Amniotic epithelial cell (primary cell): ENCODE data around the gene FHAD1.

Experiments used
- DNase-seq: peaks from one replicate; pipeline ENCODE4 v3.0.0-alpha.2; 2010; ENCODE audit warnings: low read depth

The FHAD1 gene

DNA sequence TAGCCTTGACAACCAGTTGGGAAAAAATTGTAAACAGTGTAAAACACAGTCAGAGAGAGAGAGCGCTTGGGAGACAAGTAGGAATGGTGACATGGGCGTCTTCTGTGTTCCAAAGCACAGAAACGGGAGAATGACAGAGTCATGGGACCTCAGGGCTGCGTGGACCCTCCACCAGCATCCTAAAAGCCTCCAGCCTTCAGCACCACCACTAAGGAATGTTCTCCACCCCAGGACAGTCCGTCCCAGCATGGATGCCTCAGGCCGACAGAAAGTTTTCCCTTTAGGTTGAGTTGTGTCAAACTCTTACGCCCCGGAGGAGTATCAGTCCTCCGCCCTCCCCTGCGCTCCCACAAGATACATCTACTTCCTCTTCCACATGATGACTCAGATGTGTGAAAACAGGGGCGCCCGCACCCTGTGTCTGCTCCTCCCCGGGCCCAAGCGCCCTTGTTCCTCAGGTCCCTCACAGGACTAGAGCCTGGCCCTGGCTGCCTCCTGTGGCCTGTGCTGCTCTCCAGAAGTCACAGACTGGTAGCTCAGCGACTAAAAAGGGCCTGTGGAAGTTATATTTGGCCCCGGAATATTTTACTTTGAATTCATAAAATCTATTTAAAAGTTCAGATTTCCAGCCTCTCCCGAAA lies 98.8 kb downstream of the FHAD1 start:
- DNase-seq = peak; percentile 47

DNA sequence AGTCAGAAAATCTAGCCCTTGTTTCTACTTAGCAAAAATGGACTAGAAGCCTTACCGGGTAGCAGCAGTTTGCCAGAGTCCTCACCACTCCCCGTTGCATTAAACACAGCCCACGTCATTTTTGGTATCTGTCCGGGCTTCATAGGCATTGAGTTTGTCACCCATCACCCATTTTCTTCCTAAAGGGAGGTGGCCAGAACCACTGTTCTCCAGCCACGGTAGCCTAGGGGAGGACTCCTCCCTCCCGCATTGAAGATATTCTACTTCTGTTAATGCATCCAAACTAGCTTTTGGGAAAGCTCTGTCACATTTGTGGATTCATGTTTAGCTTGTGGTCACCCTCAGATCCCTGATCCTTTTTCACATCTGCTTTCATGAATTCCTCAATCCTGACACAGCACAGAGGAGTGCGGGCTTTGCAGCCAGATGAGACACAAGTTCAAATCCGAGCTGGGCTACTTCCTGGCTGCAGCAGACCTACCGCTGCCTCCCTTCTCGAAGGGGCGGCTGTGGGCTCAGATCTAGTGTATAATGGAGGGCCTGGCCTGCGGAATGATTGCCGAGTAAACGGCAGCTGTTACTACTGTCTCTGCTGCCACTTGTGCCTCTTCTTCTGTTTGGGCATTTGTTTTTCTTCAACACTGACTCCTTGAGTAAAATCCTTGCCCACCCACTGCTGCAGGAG lies 99.5 kb downstream of the FHAD1 start:
- DNase-seq = no peak

DNA sequence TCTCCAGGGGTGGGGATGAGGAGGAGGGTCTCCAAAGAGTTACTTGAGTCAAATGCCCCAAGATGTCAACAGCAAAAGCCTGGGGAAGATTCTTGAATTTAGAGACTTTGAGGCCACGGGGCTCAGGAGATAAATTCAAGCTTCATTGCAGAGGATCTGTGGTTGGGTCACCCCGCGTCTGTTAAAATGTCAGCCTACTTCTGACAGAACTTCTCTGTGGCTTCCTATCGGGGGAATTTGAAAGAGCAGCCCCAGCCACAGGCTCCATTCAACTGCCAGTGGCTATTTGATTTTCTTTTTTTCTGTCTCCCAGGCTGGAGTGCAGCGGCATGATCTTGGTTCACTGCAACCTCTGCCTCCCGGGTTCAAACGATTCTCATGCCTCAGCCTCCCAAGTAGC lies 100.2 kb downstream of the FHAD1 start:
- no peak for DNase-seq

DNA sequence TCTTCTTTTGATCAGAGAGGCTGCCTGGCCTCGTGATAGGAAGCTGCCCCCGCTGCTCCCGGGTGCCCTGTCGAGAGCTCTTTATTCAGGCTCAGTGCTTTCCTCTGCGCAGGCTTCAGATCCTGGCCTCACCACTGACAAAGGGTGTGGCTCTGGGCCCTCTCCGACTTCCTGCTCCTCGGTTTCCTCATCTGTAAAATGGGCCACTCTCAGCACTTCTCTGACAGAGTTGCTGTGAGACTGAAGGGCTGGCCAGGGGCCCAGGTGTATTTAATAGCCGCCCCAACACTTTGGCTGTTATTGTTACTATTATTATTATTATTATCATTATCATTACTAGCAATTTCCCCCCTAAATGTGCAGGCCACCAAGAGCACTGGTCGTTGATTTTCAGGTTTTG lies 101.6 kb downstream of the FHAD1 start:
- no peak for DNase-seq

DNA sequence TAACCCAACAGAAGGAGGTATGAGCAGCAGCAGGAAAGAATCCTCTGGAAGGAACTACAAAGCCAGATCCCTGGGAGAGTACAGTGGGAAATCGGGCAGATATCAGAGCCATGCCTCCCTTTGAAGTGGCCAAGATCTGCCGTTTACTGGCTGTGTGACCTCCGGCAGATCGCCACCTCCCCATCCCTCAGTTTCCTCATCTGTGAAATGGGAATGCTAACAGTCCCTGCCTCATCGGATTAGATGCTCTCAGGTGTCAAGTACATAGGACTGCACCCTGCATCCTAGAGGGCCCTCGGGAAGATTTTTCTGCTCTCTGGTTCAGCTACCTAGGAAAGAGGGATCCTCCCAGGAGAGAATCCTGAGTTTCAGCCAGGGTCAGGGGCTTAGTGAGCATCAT lies 102.1 kb downstream of the FHAD1 start:
- DNase-seq = no peak

DNA sequence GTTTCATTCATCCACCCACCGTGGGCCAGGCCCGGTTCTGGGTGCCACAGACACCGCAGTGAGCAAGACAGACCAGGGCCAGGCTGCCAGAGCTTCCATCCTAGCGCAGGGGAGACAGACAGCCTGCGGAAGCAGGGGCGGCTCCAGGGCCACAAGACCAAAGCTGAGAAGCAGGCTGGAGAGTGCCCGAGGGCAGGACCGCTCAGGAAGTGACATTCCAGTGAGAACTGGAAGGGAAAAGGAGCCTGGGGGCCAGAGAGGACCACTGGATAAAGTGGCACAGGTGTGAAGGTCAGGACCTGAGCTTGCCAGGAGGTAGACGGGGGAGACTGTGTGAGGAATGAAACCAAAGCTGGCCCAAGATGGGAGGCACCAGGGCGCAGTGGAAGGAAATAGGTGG lies 103.1 kb downstream of the FHAD1 start:
- DNase-seq = no peak

DNA sequence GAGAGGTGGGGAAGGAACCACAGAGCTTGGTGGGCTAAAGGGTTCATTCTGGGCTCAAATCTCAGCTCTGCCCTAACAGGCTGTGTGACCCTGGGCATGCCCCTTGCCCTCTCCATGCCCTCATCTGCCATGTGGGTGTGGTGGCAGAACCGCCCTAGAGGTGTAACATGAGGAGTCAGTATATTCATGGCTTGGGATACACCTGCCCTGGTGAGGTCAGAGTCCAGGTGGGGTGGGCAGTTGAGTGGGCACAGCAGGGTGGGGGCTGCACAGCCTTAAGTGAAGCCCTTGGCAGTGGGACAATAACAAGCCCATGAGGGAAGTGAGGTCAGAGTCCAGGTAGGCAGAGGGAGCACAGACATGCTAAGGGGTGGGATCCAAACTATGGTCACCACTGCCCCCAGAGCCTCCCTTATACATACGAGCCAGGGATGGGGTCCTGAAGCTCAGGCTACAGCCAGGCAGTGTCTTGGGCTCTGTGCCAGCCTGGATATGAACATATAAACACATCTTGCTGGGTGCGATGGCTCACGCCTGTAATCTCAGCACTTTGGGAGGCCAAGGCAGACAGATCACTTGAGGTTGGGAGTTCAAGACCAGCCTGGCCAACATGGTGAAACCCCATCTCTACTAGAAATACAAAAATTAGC lies 103.7 kb downstream of the FHAD1 start:
- no peak for DNase-seq

DNA sequence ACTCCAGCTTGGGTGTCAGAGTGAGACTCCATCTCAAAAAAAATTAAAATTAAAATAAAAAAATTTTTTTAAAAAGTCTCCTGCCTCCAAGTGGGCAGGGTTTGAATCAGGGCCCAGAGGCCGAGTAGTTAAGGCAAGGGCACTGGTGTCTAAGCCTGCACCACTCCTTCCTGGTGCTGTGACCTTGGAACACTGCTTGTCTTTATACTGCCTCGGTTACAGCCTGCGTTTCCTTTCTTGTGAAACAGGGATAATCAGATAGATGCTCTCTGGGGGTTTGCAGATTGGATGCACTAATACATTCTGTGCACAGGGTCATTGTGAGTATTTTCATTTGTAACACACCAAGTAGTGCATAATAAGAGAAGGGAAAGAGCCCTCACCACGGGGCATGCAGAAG lies 104.3 kb downstream of the FHAD1 start:
- DNase-seq = no peak

DNA sequence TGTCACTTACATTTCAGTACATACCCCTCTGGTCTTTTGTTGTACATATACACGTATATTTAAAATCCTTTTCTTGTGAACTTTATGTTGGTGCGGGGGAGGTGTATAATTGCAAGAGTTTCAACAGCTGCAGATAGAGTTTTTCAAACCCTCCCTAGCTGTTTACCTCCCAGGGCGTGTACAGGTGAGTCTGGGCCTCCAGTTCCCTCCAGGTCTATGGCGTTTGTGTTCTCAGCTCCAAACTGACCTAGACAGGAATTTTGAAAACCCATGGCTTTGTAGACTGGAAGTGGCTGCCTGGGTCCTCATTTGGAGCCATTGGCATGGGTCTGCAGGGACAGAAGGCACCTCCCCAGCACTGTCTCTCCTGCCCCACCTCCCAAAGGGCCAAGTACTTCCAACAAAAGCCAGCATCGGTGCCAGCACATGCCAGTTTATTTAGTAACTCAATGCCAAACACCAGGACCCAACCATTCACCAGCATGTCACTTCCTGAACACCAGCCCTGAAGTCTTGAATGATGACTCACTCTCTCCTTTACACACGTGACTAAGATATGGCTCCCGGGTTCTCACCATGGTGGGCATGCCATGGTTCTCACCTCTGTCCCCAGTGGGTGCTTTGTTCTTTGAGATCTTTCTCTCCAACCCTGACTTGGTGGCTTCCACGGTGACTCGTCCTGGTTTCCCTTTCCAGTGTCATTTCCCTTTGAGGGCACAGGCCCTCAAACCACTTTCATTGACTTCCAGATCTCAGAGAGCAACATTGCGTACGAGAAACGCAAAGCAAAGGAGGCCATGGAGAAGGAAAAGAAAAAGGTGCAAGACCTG lies 105.3 kb downstream of the FHAD1 start:
- DNase-seq = peak; percentile 58

DNA sequence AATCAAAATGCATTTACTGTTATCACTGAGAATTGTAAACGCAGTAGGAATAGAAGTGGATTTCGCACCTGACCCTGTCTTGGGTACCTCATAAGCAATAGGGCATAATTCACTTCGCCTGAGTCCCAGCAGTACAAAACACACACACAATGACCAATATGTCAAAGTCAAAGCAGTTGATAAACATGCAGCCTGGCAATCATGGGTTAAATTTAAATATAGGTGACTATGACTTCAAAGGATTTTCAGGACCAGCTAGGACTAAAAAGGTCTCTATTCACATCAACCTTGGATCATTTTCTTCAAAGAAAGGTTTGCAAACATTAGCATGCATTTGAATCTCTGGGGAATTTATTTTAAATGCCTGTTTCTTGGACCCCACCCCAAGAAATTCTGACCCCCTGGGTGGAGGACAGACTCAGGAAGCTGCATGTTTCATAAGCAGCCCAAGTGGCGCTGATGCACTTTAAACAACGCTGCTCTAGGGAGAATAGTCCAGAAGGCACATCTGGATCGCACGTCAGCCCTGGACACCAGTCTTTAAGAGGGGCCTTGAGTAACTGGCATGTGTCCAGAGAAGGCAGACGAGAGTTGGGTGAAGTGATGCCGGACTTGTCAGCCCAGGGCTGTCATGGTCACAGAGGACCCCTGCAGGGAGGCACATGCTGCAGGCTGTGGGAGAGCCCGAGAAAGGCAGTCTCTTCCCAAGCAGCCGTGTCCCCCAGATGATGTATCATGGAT lies 107.0 kb downstream of the FHAD1 start:
- no peak for DNase-seq

DNA sequence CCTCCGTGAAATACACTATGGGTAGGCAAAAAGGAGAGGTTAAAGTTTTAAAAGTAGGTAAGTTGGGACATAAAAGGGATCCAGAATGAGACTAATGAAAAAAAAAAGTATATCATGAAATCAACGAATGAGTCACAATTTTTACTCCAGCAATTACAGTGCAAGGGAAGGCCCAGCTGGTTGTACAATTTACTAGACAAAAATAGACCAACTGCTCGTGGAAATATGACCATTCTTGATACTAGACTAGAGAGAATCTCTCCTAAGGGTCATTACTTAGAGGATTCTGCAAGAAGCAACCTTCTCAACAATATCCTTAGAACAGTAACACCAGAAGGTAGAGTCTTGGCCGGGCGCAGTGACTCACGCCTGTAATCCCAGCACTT lies 107.5 kb downstream of the FHAD1 start:
- peak; percentile 51 for DNase-seq

DNA sequence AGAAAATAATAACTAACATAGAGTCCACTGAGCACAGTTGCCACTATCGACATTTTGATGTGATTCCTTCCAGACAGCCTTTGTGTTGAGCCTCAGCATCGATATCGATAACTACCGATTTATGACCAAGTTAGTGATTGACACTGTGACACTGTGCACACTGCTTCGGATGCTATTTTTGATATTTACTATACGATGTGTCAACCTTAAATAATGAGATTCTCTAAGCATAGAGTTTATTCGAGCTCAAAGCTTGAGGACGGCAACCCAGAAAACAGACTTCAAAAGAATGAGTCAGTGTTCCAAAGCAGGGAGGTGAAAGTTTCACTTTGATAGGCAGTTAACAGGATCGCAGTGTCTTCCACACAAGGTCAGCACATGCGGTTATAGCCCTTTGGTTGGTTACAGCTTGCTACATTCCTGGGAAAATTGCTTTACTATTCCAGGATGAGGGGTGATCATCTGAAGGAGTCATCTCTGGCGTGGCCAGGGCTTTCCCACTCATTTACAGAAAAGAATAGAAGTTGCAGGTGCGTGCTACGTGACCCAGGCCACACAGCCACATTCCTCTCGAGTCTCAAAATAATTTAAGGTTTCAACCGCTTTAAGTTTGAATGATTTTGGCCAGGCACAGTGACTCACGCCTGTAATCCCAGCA lies 109.1 kb downstream of the FHAD1 start:
- peak; percentile 96 for DNase-seq

DNA sequence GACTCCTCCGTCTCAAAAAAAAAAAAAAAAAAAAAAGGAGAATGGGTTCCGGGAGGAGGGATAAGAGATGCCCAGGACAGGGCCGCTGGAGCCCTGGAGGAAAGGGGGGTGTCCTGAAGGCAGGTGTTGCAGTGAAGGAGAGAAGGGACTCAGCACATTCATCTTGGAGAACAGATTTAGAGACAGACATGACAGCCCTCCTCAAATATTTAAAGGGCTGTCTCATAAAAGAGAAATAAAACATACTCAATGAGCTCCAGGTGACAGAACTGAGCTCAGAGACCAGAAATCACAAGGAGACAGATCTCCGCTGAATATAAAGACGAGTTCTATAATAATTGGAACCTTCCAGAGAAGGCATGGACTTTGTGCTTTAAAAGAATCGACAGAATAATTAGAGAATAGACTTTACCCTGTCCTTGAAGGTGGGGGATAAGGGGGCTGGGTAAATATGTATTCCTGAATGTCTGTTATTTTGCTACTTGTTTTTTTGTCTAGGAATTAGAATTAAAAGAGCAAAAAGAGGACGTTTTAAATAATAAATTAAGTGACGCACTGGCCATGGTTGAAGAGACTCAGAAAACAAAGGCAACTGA lies 110.7 kb downstream of the FHAD1 start:
- no peak for DNase-seq

DNA sequence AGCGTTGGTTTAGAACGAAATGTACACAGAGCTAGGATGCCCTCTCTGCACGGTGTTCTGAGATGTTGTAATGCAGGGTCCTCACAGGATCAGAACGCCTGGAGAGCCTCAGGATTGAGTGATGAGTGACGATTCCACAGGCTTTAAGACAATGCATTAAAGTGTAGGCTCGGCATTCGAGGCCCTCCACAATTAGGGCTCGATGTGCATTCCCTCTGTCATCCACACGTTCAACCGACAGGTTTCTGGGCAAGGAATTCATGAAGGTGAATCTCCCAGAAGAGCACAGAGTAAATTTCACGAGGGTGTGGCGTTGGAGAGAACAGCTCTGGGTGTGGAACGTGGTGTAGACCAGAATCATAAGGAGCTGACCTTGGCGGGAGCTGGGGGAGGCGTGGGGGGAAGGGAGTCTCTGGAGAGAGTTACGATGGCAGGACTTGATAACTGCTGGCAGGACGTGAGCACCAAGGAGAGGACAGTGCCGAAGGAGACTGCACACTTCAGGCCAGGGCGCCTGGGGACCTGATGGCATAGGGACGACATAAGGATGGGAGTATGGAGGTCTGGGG lies 111.6 kb downstream of the FHAD1 start:
- no peak for DNase-seq

DNA sequence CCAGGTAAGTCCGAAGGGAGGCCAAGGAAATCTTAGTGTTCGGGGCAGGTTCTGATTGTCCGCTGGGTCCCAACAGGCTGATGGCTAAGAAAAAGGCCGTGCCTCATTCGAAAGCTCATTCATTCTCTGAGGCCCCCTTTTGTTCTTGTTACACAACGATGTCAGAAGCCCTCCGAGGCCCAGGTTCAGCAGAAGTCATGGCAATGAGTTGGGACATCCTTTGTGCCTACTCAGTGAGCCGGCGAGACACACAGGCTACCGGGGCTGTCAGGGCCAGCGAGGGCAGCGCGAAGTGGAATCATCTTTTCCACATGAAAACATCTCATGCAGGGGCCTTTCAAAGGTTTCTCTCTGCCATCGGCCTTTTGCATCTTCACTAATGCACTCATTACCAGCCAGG lies 113.7 kb downstream of the FHAD1 start:
- no peak for DNase-seq

DNA sequence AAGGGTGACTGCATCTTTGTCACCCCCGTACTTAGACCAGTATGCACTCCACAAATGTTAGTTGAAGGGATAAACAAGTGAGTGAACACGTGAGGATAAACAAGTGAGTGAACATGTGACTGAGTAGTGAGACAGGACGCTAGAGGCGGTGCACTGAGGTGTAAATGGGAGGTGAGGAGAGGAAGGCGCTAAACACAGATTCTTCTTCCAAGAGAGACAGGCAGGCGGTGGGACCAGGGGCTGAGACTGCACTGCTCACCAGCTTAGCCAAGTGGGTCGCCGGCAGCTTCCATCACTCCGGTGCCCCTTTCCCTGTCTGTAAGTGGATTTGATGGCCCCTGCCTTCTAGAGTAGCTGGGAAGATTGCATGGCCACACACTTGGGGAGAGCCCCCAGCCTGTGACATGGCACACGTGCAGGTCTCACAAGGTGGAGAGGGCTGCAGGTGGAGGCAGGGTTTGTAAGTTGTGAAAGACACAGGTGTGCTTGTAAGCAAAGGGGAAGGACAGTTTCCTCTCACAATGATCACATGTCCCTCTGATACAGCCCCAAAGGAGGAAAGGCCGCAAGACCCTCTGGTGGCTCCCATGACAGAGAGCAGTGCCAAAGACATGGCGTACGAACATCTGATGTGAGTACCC lies 115.2 kb downstream of the FHAD1 start:
- DNase-seq = no peak

DNA sequence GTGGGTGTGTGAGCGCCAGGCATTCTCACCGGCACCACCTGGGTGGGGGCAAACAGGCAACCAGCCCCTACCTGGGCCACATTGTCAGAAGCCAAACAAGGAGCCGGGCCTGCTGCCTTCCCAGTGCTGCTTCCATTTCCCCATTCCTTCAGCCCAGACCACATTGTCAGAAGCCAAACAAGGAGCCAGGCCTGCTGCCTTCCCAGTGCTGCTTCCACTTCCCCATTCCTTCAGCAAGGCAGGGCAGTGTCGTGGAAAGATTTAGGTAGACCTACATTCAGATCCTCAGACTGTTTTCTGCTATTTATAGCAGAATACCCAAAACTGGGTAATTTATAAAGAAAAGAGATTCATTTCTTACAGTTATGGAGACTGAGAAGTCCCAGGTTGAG lies 115.7 kb downstream of the FHAD1 start:
- no peak for DNase-seq

DNA sequence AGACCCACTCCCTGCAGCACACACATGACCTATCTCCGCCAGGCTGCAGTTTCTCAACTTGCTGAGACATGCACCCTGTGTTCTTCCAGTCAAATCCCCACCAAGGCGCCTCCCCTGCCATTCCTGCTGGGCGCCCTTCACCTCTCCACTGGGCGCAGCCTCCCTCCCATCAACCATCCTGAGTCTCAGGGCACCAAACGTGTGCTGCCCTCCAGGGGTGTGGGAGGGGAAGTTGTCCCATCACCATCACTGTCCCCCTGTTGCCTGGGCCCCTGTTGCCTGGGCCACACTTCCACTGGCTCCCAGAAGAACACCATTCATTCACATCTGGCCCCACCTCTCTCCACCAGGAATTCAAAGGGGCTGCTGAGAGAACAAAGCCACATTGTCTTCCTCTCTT lies 117.7 kb downstream of the FHAD1 start:
- DNase-seq = no peak

DNA sequence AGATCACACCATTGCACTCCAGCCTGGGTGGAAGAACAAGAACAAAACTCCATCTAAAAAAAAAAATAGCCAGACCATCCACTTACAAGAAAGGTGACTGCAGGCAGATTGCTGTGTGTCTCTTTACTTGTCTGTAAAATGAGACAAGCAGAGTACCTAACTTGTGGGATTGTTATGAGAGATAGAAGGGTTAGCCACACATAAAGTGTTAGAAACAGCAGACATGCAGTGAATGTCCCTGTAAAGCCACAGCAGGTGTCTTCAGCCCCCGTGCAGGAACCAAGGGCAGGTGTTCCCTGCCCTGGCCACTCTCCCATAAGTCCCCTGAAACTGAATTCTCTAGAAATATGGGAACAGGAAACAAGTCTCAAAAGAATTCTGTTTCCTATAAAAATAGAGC lies 121.9 kb downstream of the FHAD1 start:
- no peak for DNase-seq

DNA sequence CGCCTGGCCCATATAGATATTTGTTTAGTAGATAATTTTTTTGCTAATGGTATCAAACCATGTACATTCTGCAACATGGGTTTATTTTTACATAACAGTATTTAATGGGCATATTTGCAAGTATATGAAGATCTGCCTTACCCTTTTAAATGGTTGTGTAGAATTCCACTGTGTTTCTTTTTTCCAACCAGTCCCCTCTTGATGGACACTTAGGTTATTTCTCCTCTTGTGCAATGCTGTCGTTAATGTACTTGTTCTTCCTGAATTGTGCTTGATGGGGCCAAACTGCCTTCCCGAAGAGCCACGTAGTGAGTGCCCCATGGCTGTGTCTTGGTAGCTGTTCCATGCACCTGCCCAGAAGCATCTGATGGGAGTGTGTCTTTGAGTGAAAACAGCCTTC lies 123.2 kb downstream of the FHAD1 start:
- no peak for DNase-seq
